Body of pancreas (tissue), 4 donors: ENCODE measurements around the gene APRT.

ENCODE experiments used
- CTCF ChIP-seq, 7 experiments: fragments of 450-650 bp in 4 of 7; fragments of 200-600 bp in 3 of 7; sonication (generic) in 3 of 7; IDR thresholded peaks; one replicate each; pipeline ENCODE4 v1.5.1; 2016 to 2019; ENCODE audit warnings: antibody characterized with exemption in 7 of 7
- POLR2A ChIP-seq, 3 donors: fragments of 450-650 bp; IDR thresholded peaks; one replicate each; pipeline ENCODE4 v1.6.1; 2016; ENCODE audit warnings: antibody characterized with exemption in 3 of 3, mild to moderate bottlenecking in 2 of 3

- TF ChIP-seq CTCF (IDR thresholded peaks at IDR 0.05) (no peak), POLR2A (IDR thresholded peaks at IDR 0.05) (no peak)
Observed at GRCh38 chr16:88847654-88848053, 35.9 kb upstream of the APRT start.
